ENCODE results near the gene MSANTD2.

Gene MSANTD2

GRCh38 chr11:124798991-124799347, 1.2 kb downstream of the MSANTD2 start:
- peak; percentile 39 for DNase-seq (ENCODE audit: low read depth)
- TF ChIP-seq, protein P1, sequence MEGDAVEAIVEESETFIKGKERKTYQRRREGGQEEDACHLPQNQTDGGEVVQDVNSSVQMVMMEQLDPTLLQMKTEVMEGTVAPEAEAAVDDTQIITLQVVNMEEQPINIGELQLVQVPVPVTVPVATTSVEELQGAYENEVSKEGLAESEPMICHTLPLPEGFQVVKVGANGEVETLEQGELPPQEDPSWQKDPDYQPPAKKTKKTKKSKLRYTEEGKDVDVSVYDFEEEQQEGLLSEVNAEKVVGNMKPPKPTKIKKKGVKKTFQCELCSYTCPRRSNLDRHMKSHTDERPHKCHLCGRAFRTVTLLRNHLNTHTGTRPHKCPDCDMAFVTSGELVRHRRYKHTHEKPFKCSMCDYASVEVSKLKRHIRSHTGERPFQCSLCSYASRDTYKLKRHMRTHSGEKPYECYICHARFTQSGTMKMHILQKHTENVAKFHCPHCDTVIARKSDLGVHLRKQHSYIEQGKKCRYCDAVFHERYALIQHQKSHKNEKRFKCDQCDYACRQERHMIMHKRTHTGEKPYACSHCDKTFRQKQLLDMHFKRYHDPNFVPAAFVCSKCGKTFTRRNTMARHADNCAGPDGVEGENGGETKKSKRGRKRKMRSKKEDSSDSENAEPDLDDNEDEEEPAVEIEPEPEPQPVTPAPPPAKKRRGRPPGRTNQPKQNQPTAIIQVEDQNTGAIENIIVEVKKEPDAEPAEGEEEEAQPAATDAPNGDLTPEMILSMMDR (conservative IDR thresholded peaks at IDR 0.05; ENCODE audit: low read depth, low read length) = no peak
- peak overlapping the region; percentile 86 for H3K4me3 ChIP-seq (ENCODE audit: low read depth, low read length)

GRCh38 chr11:124796312-124796711, 3.9 kb downstream of the MSANTD2 start:
- no peak overlapping the region for H3K4me3 ChIP-seq (ENCODE audit: low read depth, low read length)
- DNase-seq (ENCODE audit: low read depth) = no peak
- TF ChIP-seq, protein P1 (conservative IDR thresholded peaks at IDR 0.05; ENCODE audit: low read depth, low read length) = no peak

DNA sequence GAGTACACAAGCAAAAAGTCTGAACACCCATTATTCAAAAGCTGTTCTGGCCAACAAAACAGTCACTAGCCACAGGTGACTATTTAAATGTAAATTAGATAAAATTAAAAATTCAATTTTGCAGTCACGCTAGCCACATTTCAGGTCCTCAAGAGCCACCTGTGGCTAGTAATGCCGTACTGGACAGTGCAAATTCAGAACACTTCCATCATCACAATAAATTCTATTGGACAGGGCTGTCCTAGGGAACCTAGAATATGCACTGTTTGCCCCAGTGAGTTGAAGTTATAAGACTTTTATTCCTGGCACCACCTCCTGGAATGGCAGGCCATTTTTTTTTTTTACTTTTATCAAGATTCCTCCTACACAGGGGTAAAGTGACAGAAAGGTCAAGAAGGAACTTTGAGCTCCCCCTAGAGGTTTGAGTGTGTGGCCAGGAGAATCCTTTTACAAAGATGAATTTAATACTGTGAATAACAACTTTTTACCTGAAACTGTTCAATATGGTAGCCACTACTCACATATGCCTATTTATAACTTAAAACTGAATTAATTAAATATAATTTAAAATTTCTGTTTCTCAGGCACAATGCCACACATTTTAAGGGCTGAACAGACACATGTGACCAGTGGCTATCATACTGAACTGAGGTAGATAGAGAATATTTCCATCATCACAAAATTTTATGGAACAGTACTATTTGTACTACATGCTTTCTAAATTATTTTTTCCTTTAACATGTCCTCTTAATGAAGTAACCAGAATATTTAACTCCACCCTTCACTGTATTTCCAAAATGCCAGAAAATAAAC, 6.5 kb downstream of the MSANTD2 start:
- TF ChIP-seq, protein P1 (conservative IDR thresholded peaks at IDR 0.05; ENCODE audit: low read depth, low read length) = peak; percentile 74
- DNase-seq (ENCODE audit: low read depth) = peak; percentile 71

DNA sequence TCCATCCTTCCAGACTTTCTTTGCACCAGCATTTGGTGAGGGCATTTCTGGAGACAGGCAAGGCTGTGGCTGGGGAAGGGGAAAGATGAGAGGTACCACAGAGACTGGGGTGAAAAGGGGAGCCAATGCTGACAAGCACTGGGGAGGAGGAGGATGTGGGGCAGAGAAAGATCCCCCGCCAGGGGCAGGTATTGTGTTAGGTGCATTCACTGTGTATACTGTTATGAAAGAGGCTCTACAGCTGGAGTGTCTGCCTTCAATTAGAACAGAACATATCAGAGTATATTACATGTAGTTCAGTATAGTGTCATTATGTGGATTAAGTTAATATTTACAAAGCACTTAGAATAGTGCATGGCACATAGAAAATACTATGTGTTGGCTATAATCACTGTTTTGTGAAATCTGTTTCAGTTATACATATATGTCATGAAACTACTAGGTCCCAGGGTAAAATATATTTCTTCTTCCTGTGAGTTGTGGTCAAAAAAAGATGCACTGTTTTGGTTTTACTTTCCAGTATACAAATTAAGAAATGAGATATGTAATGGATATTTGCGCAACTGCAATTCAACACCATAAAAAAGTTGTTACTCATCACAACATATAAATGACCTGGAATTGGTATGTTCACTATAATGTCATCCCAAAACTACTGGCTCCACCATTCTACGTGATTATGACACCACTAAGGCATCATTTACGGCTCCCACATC, 8.4 kb downstream of the MSANTD2 start:
- TF ChIP-seq, protein P1 (conservative IDR thresholded peaks at IDR 0.05; ENCODE audit: low read depth, low read length) = no peak
- peak; percentile 23 for DNase-seq (ENCODE audit: low read depth)

More for the DNA sequence above, 6.5 kb downstream of the MSANTD2 start:
- no peak overlapping the region for H3K4me3 ChIP-seq (ENCODE audit: low read depth, low read length)

GRCh38 chr11:124788521-124788920, 11.7 kb downstream of the MSANTD2 start:
- TF ChIP-seq, protein P1 (conservative IDR thresholded peaks at IDR 0.05; ENCODE audit: low read depth, low read length) = no peak
- H3K4me3 ChIP-seq (ENCODE audit: low read depth, low read length) = no peak overlapping the region
- peak; percentile 13 for DNase-seq (ENCODE audit: low read depth)

More for the DNA sequence above, 8.4 kb downstream of the MSANTD2 start:
- no peak overlapping the region for H3K4me3 ChIP-seq (ENCODE audit: low read depth, low read length)

DNA sequence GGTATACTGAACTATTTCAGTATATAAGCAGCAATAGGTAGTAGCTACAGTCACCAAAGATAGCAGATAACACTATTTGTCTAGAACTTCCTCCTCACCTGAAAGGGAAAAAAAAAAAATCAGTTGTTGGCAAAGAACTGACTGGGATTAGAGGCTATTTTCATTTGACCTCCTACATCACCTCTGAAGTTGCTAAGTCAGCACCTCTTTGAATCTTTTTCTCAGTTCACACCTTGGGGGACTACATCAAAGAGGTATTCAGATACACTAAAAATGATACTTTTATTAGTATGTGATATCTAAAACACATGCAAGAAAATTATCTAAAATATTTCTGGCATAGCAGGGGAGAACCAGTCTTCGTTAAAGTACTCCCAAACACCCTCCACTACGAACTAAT, 16.2 kb downstream of the MSANTD2 start:
- DNase-seq (ENCODE audit: low read depth) = no peak
- TF ChIP-seq, protein P1 (conservative IDR thresholded peaks at IDR 0.05; ENCODE audit: low read depth, low read length) = no peak

More for the DNA sequence above, 16.2 kb downstream of the MSANTD2 start:
- no peak overlapping the region for H3K4me3 ChIP-seq (ENCODE audit: low read depth, low read length)
